Tibial nerve (tissue), 4 donors: ENCODE data around the gene HECW1.

Experiments
- EP300 ChIP-seq, 2 donors: sonication (generic); formaldehyde crosslinking; IDR thresholded peaks; one replicate each; pipeline ENCODE4 v1.6.1; 2017; ENCODE audit warnings: antibody characterized with exemption in 2 of 2, mild to moderate bottlenecking in 1 of 2
- POLR2A ChIP-seq, 2 donors: fragments of 450-650 bp; IDR thresholded peaks; one replicate each; pipeline ENCODE4 v1.6.1; 2017; ENCODE audit warnings: antibody characterized with exemption in 2 of 2, mild to moderate bottlenecking in 2 of 2, moderate library complexity in 2 of 2
- TF ChIP-seq, protein P1 (sequence below), 5 experiments: fragments of 200-600 bp in 3 of 5; fragments of 450-650 bp in 2 of 5; sonication (generic) in 3 of 5; IDR thresholded peaks; one replicate each; pipeline ENCODE4 v1.5.1; 2016 to 2019; ENCODE audit warnings: antibody characterized with exemption in 5 of 5, mild to moderate bottlenecking in 3 of 5, moderate library complexity in 2 of 5

DNA sequence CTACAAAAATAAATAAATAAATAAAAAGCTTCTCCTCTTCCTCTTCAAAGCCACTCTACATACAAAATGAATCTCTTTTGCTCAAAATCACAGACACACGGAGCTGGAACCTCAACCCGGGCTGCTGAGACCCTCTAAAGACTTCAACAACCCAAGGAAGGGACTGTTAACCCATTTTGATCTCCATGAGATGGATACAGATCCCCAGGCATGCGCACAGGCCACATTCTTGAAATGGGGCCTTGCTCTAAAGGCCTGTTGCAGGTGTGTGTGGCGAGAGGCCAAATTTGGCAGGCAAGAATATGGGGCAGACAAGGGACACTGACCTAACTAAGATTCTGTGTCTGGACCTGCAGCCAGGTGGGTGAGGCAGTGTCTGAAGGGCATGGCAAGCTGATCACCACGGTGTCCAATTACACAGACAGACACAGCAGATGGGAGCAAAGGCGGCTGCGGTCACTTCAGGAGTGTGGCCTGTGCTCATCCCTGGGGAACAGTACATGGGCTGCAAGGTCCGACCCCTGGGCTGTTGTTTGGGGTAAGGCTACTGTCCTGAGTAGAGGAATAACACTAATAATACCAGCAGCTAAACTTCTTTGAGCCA is 219.8 kb downstream of the HECW1 start:
- TF ChIP-seq, protein P1, sequence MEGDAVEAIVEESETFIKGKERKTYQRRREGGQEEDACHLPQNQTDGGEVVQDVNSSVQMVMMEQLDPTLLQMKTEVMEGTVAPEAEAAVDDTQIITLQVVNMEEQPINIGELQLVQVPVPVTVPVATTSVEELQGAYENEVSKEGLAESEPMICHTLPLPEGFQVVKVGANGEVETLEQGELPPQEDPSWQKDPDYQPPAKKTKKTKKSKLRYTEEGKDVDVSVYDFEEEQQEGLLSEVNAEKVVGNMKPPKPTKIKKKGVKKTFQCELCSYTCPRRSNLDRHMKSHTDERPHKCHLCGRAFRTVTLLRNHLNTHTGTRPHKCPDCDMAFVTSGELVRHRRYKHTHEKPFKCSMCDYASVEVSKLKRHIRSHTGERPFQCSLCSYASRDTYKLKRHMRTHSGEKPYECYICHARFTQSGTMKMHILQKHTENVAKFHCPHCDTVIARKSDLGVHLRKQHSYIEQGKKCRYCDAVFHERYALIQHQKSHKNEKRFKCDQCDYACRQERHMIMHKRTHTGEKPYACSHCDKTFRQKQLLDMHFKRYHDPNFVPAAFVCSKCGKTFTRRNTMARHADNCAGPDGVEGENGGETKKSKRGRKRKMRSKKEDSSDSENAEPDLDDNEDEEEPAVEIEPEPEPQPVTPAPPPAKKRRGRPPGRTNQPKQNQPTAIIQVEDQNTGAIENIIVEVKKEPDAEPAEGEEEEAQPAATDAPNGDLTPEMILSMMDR (IDR thresholded peaks at IDR 0.05) = no peak
- TF ChIP-seq EP300 (IDR thresholded peaks at IDR 0.05) (no peak), POLR2A (IDR thresholded peaks at IDR 0.05) (no peak)
